GM18909 (cell line): ENCODE data around the gene SLC2A13.
A peak's percentile ranks its signal among the peaks of the same experiment; 100 is the strongest.

ENCODE experiments used
- ATAC-seq: cut with Tn5 transposase; IDR thresholded peaks from one replicate; pipeline ENCODE4 v1.9.1; 2021; ENCODE audit warnings: mild to moderate bottlenecking; ENCODE audit not compliant: unreplicated experiment, poor library complexity

Gene SLC2A13

DNA sequence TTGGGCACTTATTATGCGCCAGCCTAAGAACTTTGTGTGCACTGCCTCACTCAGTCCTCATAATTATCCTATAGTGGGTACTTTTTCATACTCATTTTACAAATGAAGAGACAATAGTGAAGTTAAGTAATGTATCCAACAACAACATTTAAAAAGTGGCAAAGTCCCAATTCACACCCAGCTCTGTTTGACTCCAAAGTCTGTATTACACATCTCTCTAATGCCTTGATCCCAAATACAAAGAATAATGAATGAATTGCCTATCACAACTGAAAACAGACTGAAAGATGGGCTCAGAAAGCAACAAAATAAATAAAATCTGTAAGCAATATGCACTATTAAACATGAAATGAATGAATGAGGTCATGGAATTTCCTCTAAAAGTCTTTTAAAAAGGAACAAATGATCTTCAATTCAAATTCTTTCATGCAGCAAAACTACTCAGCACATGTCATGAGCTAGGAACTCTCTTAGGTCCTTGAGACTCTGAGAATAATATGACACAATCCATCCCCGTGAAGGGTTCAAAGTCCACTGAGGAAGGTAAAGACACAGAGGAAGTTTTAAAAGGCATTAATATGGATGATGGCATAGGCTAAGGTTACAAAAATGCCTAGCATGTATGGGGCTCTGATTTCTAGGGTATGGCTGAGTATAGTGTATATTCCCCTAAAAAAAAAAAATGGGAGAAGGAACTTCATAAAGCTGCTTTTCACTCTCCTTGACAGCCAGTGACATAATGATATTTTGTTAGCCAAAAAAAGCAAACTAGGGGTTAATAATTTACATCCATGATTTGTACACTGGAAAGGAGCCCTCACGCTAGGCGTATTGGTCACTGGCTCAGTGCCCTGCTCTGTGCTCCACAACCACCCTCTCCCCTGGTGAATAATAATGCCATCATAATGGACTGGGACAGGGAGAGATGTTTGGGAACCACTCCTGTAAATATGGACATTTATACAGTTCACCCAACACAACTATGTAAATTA, 103.4 kb downstream of the SLC2A13 start:
- ATAC-seq = no peak

DNA sequence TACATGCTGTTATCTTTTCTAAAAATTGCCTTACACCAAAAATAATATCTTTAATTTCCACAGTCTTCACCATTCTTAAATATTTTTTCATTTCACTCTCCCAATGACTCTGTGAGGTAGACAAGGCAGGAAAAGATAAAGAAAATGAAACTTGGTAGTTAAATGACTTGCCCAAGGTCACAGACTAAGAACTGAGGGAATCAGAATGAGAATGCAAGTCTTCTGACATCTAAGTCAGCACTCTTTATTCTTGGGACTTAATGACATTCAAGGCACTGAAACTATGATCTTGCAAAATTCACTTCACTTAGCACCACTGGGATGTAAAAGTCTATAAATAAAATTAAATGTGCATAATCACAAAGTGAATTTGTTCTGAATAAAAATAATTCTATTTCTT, 104.5 kb downstream of the SLC2A13 start:
- no peak for ATAC-seq

DNA sequence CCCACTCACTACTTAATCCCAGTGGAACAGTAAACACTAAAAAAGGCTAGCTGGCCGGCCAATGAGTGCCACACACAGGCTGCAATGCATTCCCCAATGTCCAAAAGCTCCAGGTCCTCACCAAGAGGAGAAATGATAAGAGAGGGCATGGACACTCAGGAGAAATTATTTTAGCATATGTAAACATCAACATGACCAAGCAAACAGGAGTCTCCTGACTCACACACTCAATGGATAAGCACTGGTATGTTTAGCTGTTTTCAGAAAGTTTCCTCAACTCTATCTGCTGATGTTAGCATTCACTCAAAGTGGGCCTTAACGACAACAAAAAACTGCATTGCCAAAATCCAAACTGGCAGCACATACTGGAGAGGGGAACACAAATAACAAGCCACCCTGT, 105.0 kb downstream of the SLC2A13 start:
- ATAC-seq = no peak

DNA sequence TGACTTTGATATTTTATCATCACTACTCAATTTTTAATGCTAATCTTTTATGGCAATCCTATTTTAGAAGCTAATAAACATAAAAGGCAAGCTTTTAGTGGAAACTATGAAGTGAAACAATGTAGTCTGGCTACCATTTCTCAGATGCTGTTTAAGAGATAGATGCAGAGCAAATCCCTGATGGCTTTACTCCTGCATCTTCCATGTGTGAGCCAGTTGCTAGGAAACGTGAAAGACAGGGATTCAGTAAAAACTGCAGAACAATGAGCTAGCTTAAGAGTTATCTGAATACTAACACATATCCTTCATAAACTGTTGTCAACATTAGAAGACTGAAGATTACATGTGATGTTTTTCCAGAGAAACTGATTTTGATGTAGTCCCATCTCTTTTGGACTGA, 112.6 kb downstream of the SLC2A13 start:
- ATAC-seq = no peak

DNA sequence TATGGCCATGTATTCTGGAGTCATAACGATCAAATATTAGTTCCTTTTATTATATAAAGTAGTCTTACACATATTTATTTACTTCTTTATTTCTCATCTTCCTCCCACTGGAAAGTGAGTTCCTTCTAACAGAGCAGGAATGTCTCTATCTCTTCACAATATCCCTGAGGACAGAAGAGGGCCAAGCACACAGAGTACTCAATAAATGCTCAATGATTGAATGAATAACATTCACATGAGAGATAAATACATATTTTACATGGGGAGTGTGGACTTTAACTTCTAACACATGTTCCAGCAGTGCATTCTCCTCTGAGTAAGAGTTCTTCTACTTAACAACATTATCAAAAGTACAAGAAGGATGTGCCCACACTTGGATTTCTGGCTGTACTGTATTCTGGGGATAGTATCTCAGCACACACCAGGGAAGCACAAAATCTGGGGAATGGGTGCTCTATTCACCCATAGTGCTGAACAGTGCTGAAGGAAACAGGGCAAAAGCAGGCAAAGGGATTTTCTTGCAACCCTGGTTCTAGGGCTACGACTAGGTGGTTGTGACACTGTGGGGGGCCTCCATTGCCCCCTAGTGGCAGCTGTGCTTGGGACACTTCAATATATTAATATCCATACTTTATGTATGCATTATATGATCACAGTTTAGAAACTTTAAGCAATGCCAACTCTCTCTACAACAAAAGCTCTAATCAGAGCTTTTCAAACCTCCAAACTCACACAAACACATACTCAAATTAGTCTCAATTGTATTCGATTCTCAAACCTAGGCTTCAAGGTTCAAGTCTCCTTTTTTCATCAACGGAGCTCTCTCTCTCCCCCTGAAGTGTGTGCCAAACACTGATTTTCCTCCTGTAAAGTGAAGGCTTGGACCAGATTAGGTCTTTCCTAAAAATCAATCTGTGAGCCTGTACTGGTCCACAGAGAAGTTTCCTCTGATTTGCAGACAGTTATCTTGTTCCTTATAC, 115.5 kb downstream of the SLC2A13 start:
- ATAC-seq = peak; percentile 93

DNA sequence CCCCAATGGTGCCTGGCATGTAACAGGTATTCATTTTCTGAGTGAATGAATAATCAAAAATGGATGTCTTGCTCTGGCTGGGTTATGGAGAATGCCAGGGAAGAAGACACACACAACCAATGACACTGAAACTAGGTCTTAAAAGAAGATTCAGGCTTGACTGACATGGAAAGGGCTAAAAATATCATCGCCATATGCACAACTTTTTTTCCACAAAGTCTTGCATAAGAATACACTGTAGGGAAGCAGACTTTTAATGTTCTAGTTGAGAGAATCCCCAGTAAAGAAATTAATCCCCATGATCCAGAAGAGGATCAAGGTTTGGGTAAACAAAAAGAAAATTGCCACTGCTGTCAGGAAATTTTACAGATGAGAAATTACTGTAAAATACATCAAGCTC, 116.4 kb downstream of the SLC2A13 start:
- ATAC-seq = no peak

DNA sequence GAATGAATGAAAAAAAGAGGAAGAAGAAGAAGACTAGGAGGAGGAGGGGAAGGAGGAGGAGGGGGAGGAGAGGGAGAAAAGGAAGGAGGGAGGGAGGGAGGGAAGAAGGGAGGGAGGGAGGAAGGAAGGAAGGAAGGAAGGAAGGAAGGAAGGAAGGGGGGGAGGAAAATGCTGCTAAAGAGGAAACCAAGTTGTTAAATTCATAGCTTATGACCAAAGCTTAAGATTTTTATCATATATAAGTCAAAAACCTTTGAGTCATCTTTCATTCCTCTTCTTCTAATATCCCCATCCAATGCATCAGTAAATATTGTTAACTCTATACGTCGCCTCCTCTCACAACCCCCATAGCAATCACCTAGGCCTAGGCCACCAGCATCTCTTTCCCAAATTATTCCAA, 117.3 kb downstream of the SLC2A13 start:
- no peak for ATAC-seq

DNA sequence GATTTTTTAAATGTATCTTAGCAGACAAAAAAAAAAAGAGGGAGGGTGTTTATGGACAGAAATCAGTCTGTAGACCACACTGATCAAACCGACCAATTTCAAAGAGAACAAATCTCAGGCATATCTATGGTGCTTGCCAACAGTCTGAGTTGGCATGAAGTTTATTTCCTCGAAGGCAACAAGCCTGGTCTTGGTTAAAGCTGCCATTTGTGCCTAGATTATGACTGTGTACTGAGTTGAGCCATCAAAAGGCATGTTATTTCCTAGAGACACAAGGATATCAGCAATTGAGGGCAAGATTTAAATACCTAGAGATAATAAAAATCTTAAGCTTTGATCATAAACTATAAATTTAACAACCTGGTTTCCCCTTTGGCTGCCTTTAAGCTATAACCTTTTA, 119.2 kb downstream of the SLC2A13 start:
- ATAC-seq = no peak

DNA sequence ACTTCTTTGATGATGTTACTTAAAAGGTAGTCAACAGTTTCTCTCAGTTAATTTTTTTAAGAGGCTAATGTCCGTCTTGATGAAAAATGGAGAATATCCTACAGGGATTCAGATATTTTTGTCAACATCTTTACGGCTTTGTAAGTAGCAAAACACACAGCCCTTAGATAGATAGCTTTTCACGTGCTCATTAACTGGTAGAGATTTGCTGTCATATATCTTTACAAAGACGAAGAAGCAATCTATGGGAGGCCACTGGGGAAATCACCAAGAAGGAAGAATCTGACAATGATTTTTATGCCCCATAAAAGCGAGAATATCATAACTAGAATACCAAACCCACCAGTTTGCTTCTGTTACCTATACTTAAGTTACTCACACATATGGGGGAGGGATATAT, 121.2 kb downstream of the SLC2A13 start:
- no peak for ATAC-seq

DNA sequence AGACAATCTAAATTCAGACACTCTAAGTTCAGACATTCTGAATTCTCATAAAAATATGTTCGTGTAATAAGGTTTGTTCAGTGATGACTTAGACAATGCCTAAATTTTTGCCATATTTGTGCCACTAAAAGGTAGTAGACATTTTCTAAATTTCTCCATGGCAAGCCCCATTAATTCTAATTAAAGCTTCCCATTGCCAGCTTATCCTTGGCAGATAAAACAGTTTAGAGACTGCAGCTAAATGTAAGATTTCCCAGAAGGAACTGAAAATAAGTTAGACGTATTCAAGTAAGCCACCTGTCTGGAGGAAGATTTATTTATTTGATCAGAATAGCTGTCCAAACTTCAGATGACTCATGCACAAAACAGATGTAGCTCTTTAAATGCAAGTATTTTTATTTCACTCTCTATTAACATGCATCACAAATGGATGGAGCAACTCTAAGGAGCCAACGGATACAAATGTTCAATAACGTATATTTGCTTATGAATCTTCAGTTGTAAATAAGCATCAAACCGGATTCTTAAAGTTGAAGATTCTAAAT, 130.4 kb downstream of the SLC2A13 start:
- ATAC-seq = no peak

DNA sequence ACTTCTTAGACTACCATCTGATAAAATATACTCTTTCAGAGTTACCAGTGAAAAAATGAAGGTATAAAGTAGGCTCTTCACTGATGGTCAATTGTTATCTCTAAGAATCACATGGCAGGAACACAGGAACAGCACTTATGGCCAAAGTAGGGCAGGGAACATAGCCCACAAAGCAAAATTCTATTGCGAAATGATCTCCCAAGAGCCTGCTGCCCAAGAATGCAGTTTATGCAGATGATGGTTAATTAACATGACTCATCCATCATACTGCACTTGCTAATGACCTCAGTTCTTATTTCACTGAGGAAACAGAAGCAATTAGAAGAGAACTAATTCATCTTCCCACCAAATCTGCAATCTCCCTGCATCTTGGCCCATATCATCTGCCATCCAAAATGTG, 133.8 kb downstream of the SLC2A13 start:
- ATAC-seq = no peak

DNA sequence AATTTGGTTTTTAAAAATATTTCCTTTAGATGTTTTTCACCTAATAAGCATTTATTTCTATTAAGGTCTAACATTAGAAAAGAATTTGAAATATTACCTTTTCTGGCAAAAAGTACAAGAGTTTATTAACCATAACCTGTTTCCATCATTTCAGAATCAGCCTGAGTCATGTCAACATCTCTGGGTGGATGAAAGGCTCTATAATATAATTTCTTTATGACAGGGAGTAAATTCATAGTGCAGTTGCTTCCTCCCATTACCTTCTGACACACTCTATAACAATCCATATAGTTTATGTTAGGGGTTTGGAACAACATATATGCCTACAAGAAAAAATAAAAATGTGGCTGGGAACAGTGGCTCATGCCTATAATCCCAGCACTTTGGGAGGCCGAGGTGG, 134.5 kb downstream of the SLC2A13 start:
- ATAC-seq = no peak

DNA sequence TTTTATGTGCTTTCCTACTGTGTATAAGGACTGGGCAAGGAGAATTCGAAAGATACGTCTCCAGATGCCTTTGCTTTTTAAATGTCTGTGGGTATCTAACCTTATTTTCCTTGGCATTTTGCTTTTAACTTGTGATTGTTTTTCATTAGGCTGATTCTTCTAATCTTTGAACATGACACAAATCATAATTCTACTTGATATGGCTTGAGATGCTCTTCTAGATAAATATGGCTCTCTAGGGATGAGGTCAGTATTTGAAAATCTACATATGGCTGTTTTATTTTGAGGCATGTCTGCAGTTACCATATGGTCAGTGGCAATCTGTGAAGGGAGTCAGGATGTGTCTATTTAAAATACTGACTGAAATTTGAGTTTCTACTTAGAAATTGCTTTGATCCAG, 139.2 kb downstream of the SLC2A13 start:
- no peak for ATAC-seq

DNA sequence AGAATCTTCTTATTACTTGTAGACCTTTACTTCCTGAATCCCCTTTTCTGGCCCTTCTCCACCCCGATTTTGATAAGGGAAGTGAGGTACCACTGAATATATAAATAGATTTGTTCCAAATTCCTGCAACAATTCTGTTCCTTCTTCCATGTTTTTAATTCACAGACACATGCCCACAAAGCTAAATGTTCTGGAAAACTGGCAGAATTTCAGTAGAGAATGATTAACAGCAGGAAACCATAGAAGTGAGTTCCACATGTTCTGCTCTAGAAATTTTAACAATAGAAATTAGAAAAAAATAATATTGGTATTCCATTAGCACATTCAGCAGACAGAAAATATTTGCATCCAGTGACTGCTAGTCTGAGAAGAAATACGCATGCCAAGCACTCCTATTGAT, 139.6 kb downstream of the SLC2A13 start:
- ATAC-seq = no peak

DNA sequence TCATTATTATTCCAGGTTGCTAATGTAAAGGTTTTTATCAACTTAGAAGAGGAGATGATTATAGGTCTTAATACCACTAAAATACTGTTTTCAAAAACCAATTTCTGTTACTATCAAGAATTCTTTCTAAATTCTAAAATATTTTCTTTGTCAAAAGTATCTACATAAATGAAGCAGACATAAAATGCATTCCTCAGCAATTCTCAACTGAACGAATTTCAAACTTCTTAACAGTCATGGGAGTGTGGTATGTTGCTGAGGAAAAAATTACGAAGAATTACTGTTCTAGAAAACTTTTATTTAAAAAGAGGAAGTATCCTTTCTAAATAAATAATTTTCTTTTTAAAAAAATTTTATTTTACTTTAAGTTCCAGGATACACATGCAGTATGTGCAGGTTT, 146.4 kb downstream of the SLC2A13 start:
- ATAC-seq = no peak

DNA sequence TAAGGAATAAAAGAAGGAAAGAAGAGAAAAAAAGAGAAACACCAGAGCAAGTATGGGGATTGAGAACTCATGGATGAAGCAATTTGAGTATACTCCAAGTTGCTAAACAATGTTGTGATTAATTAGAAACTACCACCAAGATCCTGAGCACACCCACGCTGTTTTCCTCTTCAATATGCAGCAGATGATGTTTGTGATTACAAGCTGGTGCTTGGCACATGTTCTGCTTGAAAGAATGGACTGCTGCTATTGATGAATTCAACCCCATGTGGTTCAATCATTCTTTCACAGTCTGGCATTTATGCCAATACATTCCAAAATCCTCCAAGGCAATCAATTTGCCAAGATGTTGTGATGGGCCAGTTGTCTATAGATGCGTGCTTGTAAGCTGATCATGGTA, 146.8 kb downstream of the SLC2A13 start:
- no peak for ATAC-seq

DNA sequence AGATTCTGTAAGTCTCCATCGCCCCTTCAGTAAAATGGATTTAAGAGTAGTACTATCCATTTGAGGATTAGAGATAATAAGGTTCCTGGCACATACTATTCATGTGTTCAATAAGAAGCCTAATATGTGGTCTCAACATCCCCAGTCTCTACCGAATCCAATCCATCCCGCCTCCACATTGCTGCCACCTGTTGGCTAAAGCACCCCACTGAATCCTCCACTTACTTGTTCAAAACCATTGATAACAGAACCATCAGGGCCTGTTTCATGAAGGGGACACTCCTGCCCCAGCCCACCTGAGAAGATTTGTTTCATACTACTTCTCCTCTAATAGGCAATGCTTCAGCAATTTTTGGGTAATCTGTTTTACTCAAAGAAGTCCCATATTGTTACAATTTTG, 147.5 kb downstream of the SLC2A13 start:
- ATAC-seq = no peak

DNA sequence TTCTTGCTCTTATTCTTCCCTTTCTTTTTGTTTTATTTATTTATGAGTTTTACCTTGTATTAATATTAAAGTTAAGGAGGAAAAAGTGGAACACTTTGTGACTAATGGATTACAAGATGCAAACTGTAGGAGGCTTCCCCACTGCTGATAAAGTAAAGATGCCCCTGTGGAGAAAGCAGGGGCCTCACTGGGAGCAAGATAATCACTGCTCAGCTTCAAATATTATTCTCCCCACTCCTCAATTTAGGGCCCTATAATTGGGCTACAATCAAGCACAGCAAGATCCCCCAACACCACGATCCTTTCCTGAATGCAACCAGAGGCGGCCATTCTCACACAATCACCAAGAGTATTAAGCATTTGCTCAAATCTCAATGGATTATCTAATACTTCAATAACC, 149.2 kb downstream of the SLC2A13 start:
- ATAC-seq = no peak

DNA sequence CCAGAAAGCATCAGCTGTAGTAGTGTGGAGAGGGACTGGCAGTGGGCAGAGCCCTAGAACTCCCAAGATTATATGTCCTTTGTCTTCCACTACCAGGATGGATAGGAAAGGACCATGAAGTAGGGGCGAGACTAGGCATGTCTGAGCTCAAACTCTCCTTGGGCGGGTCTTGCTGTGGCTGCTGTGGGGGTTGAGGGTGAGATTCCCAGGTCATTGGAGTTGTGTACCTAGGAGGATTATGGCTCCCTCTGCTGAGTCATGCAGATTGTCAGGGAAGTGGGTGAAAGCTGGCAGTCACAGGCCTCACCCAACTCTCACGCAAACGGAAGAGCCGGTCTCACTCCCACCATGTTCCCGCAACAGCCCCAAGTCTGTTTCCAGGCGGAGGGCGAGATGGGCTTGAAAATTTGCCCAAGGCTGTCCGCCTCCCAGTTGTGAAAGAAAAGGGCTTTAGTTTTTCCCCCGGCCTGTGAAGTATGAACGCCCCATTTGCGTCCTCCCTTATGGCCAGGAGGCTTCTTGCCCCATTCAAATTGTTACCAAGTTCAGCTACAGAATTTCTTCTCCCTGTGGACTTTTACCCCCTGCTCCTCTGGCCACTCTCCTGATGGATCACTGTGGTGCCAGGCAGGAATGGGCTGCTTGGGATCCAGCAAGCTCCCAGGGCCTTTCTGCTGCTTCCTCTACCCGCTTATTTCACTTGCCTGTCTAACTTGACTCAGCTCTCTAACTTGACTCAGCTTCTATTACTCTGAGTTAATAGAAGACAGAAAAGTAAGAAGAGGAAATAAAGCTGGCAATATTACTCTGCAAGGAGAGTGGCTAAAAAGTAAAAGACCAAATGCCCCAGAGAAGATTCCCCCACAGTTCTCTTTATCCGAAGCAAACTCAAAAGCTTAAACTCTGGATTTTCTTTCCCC, 159.3 kb downstream of the SLC2A13 start:
- ATAC-seq = no peak

DNA sequence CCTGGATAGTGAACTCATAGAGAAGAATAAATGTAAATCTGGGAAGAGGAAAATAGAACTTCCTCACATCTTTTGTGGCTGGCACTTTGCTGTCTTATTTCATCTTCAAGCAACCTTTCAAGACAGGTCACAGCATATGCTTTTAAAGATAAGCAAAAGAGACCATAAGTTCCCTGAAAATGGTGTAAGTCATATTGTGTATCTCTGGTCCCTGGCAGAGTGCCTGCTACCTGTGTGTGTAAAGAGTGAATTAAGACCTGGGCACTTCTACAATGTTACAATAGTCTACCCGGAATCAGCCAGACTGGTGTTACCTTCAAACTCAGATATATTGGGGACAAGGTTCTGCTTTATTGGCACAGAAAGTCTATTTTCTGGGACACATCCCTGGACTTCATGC, 168.8 kb downstream of the SLC2A13 start:
- no peak for ATAC-seq
